NCI-H82 treated with DMSO at 0.1 percent for 48 hours (cell line): ENCODE data around the gene ADAM12.
A peak's percentile ranks its signal among the peaks of the same experiment; 100 is the strongest.
"Not testable (repeated sequence)": the region's sequence is repeated elsewhere in the genome, so short reads cannot be mapped to it uniquely, and the experiment has no call there.

ENCODE experiments used
- DNase-seq: peaks from one replicate; lab custom pipeline; 2025; ENCODE audit not compliant: unreplicated experiment; lab: John Stamatoyannopoulos, UW

The ADAM12 gene

DNA sequence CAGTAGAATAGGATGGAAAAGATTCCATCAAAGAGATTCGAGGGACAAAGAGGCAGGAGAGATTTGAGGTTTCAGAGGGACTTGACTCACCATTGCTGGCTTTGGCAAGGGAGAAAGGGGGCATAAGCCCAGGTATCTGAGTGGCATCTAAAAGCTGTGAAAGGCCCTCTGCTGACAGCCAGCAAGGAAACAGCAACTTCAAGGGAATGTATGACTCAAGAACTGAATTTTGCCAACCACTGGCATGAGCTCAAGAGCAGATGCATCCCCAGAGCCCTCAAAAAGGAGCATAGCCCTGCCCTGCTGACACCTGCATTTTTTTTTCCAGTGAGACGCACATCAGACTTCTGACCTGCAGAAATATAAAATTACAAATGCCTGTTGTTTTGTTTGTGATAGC is 19.6 kb upstream of the ADAM12 start:
- DNase-seq = no peak

DNA sequence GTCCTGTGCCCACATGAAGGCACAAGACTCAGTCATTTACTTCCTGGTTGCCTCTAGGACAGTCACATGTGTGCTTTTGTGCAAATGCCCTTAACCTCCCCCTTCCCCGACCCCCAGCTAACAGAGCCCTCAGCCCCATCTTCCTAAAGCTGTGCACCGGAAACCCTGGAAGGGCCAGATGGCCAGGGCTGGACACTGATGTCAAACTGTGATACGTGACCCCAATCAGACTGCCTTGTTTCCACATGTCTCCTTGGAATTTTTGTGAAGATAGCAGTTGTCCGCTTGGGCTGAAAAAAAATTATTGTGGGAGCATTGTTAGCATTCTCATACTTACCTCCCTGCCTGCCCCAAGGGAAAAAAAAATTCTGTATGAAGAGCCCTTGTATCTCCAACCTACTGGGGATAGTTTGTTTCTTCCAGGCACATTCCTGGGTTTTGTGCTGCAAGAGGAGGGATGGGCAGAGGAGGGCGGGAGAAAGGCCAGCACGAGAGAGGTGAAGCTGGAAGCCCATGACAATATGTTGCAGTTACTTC is 17.0 kb upstream of the ADAM12 start:
- no peak for DNase-seq

DNA sequence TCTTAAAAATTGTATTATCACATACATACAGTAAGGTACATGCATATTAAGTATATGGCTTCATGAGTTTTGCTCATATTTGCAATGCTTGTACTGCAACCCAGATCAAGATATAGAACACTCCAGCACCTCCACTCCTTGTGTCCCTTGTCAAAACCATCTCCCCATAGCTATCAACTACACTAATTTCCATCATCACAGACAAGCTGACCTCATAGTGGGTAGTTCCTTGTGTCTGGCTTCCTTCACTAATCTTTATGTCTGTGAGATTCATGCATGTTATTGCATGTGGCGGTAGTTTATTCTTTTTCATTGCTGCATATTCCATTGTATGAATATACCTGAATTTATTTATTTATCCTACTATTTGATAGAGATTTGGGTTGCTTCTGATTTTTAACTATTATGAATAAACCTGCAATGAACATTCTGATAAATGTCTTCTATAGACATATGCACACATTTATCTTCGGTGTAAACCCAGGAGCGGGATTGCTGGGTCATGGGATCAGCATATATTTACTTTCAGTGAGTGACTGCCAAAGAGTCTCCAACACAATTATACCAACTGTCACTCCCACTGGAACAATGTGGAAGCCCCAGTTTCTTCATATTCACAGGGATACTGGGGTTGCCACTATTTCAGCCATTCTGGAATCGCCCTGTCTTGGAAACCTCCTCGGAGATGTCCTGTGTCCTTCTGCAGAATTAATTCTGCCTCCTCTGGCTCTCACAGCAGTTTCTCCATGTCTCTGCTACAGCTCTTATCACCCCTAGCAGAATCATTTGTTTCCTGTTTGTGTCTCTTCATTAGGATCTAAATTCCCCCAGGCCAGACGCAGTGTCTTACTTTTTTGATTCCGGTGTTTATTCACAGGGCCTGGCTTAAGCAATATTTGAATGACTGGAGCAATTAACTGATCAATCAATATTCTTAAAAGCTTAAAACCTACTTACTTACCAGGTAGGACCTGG is 14.7 kb upstream of the ADAM12 start:
- no peak for DNase-seq

DNA sequence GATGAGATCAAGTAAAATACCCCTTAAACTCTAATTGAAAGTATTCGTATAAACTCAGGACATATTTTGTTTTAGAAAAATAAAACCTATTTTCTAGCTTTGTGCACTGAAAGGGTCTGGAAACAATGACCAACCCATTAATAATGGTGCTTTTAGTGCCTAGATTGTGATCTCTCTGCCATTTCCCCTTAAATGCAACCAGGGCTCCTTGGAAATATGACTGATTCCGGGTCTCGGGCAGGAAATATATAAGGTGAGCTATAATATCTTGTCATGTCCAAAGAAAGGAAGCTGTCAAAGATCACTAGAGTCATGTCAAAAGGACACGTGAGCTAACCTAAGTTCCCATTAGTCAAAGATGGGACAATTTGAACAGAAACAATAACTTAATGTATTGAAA is 12.4 kb upstream of the ADAM12 start:
- DNase-seq = no peak

DNA sequence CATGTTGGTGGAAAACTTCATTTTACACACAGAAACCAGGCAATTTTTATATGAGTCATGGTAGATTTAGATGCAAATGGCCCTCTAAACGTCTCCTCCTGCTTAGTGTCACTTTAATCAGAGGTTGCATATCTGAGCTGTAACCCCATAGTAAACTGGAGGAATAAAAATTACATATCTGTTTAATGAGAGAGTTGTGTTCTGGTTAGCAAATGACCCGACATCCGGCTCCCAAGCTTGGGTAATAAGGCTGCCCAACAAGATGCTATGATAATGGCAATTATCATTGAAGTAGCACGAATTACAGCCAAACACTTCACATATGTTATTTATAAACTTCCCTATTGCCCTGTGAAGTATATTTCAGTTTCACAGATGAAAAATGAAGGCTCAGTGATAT is 10.6 kb upstream of the ADAM12 start:
- no peak for DNase-seq

DNA sequence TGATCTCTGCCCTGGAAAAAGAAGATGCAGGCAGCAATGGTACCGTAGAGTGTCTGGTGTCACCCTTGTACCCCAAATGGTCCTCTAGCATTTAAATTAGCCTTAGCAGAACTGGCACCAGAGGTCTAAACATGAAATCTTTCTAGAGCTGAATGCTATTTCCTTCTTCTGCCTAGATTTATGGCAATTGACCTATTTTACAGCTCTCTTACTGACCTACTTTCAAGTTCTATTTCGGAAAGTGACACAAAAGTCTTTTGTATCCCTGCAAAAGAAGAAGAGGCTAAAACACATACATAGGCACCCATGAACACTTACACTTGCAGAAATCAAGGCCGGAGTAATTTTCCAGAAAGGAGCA is 10.1 kb upstream of the ADAM12 start:
- DNase-seq = no peak

DNA sequence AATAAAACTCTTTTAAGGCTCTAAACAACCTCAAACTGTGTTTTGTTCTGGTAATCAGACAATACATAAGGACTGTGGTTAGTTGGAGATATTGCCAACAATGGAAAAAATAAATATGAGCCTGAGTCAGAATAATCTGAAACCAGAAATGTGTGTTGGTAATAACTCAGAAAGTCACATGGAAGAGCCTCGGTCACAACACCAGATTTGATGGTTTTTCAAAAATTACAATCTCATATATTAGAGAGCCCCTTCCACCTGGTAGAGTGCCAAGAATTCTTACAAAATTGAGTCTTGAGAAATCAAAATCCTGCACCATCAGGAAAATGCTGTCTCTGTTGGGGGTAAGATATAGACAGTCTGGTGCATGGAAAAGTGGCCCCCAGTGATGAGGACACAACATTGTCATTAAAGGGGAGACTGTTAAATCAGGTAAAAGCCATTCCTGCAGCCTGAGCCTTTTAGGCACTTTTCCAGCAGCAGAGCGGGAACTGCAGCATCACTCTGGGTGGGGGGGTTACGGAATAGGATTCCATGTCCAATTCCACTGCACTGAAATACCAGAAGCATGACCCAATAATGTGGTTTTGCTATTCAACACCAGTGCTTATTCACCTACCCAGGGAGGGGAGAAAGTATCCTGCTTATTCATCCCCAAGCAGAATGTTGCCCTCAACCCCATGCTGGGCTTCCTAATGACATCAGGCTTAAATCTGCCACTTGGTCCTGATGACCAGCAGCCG is 9.5 kb upstream of the ADAM12 start:
- DNase-seq = no peak

DNA sequence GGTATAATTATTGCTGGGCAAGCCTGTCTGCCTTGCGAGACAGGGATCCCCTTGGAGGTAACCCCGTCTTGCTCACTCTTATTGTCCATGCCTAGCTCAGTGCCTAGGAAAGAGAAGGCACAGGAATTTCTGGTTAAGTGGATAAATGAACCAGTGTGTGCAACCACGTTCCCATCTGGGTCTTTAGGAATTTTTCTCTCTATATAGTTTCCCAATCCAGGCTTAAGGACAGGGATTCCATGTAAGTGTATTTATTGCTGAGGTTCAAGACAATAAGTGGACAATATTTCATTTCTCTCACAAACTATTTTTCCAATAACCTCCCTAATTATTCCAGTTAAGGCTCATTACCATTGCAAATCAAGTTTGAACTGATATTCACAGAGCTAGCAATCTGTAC is 8.9 kb upstream of the ADAM12 start:
- DNase-seq = no peak

DNA sequence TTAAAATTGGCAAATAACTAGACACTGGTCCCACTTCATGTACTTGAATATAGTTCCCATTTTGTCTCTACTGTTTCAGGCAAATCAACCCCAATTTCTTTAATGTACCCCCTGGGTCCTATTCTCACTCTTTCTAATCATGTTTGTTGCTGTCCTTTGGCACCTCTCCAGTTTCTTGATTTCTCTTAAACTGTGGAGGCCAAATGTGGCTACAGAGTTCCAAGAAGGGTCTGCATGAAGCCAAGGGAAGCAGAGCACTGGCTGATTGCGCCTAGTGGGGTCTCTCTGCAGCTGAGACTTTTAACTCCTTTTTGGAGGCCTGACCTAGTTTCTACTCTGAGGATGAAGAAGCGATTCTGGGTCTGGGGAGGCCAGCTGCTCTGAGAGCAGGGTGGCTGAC is 6.7 kb upstream of the ADAM12 start:
- no peak for DNase-seq

DNA sequence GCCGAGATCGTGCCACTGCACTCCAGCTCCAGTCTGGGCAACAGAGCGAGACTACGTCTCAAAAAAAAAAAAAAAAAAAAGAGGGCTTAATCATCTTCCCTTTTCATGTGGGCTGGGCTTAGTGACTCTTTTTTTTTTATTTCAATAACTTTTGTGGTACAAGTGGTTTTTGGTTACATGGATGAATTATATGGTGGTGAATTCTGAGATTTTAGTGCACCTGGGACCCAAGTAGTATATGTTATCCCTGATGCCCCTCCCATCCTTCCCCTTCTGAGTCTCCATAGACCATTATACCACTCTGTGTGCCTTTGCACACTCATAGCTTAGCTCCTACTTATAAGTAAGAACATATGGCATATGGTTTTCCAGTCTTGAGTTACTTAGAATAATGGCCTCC is 4.8 kb upstream of the ADAM12 start:
- no peak for DNase-seq

DNA sequence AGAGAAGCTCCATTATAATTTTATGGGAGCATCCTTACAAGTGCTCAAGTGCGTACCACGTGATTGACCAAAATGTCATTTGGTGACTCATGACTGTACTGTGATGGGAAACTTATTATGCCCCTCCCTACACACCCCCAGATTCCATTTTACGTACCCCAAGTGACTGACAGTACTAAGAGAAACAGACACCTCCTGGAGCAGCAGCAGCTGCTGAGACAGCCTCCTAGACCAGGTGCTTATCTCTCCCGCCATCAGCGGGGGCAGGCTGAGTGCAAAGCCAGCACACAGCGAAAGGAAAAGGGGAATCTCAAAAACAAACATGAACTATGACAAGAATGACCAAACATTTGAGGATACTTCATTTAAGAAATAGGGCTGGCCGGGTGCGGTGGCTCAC is 4.2 kb upstream of the ADAM12 start:
- no peak for DNase-seq

DNA sequence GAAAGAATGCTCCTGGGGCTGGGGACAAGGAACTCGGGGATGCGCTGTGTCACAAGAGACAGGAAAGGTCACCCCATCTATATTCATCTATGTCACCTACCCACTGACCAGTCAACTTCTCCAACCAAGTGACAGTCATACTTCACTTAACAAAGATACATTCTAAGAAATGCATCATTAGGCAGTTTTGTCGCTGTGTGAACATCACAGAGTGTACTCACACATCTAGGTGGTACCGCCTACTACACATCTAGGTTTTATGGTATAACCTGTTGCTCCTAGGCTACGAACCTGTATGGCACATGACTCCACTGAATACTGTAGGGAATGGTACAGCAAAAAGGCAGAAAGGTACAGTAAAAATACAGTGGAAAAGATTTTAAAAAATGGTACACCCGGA is 3.8 kb upstream of the ADAM12 start:
- no peak for DNase-seq

DNA sequence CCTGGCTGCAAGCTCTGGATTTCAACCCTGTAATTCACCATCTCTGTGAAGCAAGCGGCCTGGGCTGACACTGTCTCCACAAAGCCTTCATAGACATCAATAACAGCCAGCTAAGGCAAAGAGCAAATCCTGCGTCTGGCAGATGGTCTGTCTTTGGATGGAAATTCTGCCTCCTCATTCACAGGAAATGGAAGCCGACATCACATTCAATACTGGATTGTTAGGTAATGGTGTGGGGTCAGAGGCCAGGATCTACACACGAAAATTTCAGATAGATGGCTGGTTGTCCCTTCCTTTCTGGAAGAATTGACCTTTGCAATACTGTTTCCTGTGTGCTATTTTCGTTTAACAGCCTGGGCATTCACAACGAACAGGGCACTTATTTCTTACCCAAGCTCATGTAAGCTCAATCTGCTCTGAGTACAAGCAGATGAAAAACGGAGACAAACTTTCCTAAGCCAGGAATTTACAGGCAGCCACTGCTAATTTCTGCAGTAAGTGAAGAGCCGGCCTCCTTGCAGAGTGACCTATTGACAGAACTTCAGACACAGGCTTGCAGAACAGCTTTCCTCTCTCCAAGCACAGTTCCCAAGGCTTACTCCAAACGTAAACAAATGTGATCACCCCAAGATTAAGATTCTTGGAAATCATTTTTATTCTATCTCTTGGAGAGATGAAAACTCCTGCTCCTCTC is 3.1 kb upstream of the ADAM12 start:
- peak; percentile 47 for DNase-seq

DNA sequence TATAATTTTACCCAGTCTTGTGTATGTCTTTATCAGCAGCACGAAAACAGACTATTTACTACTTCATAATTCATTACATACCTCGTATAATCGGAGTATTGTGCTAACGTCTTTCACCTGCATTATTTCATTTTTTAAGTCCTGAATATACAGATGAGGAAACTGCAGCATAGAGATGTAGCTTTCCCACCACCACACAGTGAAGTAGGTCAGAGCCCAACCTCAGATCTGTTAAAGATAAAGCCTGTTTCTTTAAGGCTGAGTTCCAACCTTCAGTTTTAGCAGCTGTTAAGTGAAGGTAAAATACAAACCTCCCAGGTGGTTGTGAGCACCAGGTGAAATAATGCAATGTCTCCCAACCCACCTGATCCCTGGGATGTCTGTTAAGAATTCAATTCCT is 2.0 kb upstream of the ADAM12 start:
- DNase-seq = no peak

DNA sequence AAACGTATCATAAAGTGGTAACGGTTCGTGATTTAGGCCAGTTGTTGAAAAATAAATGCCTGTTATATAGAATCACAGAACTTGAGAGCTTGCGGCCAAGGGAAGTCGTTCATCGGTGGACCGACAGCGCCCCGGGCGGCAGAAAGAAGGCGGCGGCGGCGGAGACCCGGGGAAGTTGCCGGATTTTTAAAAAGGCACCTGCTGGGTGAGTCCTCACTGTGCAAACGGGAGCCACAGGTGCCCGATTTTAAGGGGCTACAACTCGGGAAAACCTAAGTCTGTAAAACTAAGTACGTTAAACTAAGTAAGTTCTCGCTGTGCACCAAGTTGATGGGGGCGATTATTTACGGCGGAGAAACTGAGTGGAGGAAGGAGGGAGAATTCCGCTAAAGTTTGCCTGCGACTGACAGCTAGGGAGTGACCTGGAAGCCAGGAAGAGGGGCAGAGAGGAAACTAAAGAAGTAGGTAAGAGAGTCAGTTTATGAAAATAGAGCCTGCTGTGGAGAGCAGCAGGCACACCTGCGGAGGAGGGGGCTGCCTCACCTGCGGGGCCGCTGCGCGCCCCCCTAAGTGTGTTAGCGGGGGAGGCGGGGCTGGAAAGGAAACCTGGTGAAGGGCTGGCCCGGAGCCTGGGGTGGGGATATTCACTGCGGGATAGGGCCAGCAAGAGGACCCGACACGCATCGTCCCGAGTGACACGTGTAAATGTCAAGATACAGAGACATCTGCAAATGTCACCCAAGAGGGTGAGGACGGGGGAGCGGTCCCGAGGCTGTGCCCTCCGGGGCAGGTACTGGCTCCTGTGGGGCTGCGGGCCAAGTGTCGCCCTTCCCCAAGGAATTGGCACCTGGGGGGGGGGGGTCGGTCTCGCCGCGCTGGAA is 996 bp downstream of the ADAM12 start:
- peak; percentile 19 for DNase-seq

DNA sequence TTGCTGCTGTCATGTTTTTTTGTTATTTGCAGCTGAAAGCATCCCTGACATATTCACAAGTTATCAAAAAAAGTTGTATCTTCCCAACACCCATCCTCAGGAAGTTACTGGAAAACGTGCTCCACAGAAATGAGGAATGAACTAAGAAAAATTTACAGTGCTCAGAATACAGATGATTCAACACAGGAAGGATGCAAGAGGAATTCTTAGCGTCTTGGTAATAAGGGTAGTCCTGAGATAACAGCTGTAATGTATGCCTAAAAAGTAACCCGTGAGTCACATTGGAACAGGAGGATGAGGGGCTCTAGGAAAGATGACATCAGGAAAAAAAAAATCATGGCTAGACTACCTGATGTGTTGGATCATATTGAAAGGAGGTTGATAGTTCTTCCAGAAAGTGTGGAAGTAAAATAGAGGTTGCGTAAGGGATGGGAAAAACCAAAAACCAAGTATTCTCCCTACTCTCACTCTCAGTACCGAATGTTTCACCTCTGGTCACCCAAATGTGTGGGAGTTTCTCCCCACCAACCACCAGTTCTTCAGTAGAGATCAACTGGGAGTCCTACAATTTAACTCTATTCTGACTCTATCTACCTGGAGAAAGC is 3.9 kb downstream of the ADAM12 start:
- no peak for DNase-seq

DNA sequence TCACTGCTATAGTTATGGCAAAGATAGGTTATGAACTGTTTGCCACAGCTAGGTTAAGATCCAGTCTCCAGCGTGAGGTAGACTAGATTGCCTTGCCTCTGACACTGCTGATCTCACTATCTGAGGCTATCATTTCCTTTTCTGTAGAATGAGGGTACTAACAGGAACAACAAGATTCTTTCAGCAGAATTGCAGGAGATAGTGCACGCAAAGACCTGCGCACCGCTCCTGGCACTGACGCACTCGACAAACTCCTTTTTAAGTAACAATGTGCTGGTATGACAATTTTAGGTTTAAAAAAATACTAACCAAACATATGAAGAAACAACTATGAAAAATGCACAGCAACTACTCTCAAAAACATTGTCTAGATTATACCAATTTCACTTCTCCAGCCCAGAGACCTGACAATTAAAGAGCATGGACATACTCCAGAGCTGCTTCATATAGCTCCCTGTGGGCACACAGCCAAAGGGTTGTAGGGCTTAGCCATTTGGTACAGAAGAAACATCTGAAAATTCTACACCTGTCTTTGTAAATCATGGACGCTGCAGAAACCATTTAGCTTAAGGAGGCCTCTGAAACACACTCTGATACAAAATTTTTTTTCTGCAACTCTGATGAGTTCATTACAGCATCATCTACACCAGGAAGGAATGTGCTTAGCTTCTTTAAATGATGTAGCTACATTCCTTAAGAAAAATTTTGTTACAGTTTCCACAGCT is 7.8 kb downstream of the ADAM12 start:
- DNase-seq = no peak

DNA sequence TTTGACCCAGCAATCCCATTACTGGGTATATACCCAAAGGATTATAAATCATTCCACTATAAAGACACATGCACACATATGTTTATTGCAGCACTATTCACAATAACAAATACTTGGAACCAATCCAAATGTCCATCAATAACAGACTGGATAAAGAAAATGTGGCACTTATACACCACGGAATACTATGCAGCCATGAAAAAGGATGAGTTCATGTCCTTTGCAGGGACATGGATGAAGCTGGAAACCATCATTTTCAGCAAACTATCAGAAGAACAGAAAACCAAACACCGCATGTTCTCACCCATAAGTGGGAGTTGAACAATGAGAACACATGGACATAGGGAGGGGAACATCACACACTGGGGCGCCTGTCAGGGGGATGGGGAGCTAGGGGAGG is 9.1 kb downstream of the ADAM12 start:
- not testable (repeated sequence) for DNase-seq

DNA sequence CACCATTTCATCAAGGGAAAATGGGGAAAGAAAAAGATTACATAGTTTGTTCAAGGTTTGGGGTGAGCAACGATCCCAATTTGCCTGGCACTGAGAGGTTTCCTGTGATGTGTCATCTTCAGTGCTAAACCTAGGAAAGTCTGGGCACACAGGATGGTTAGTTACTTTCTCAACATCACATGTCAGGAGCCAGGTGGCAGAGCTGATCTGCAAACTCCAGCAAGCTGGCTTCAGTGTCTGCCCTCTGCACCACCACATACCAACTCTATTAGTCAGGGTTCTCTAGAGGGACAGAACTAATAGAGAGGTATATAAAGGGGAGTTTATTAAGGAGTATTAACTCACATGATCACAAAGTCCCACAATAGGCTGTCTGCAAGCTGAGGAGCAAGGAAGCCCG is 11.3 kb downstream of the ADAM12 start:
- no peak for DNase-seq
